ENCODE data around the gene ABCB11.
"Not testable (repeated sequence)": the region's sequence is repeated elsewhere in the genome, so short reads cannot be mapped to it uniquely, and the experiment has no call there.

ABCB11 gene

GRCh38 chr2:169031202-169031601, at the start of gene ABCB11:
Gene ABCB11, minus strand, starts transcription at chr2:169031324. Its CDS starts 13,199 bp downstream, at chr2:169018125.
- DNase-seq (ENCODE audit: low spot score), result no peak

DNA sequence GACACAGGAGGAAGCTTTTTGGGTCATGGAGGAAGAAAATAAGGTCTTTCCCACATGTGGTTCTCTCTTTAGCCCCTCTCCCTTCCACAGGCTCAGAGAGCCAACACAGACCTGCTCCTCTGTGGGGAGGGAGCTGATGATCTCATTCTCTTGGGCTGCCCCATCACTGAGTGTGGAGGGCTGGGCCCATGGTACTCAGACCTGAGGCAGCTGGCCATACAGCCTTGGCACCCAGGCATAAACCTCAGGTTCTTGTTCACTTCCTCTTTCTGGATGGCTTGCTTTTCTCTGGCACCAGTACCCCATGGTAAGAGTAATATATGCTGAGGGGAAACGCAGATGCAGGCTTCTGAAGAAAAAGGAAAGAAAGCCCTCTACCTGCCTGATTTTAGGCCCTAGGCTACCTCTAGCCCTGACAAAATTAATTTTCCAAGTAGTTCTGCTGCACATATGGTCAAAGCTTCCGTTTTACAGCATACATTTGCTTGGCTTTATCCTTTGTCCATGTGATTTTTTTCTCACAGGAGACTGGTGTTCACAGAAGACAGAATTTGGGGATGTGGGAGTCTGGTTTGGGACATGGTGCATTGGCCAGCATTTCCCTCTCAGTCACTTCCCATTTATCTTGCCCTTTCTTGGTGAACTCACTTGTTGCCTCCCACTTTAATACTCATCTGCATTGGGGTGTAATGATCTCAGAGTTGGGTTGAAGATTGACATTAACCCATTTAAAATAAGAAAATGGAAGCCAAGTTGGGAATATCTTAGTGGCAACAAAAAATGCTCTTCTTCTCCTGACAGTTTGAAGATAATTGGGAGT, 49.3 kb upstream of the ABCB11 start:
- DNase-seq (ENCODE audit: low spot score), result no peak

- no peak for DNase-seq (ENCODE audit: low spot score)
Measured at GRCh38 chr2:169077674-169078240, 46.6 kb upstream of the ABCB11 start.

GRCh38 chr2:169073963-169074751, 43.0 kb upstream of the ABCB11 start:
- no peak for DNase-seq (ENCODE audit: low spot score)

- no peak for DNase-seq (ENCODE audit: low spot score)
Measured at GRCh38 chr2:169073211-169073962, 42.3 kb upstream of the ABCB11 start.

DNA sequence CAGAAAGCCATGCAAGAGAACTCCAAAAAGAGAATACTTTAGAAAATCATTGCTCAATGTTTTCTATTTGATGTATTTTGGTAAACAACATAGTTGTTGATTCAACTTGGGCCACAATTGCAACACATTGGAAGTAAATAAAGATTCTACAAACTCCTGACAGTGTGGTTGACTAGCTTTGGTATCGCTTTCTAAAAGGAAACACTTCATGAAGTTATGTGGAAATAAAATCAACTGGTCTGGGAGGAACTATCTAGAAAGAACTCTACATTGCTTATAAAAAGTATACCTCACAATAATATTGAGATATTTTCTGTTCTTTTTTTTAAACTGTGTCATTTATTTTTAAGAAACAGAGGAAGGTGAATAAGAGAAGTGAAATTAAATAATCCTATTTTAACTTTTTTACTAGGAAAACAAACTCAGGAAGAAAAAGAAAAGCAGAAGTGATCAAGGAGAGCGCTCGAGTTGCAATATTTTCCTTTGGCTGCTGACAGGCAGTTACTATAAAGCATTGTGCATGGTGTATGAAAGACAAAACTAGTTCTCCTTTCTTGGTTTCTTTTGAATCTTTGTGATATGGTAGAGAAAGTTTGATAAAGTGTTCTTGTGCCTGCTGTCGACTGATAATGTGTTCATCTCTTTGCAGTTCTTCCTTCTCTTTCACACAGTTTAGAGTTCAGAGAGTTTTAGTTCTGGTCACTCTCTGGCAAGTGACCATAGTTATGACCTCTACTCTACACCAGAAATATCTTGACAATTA, 41.2 kb upstream of the ABCB11 start:
- DNase-seq (ENCODE audit: low spot score), result no peak

DNA sequence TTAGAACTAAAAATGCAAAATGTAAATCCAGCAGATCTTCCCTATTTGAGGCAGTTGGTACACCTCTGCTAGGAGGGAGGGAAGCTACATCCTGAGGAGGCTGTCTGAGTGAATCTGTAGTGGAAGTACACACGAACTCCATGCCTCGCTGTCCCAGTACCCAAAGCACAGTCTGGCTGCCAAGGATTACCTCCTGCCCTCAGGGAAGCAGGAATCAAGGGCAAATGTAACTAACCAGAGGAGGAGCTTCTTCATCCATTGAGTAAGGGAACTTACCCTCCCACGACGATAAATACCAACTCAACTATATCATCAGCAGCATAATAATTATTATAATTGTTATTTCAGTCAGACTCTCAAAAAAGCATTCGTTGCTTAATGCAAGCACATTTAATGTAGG, 40.3 kb upstream of the ABCB11 start:
- DNase-seq (ENCODE audit: low spot score), result no peak

GRCh38 chr2:169069833-169070232, 38.7 kb upstream of the ABCB11 start:
- DNase-seq (ENCODE audit: low spot score), result no peak

DNA sequence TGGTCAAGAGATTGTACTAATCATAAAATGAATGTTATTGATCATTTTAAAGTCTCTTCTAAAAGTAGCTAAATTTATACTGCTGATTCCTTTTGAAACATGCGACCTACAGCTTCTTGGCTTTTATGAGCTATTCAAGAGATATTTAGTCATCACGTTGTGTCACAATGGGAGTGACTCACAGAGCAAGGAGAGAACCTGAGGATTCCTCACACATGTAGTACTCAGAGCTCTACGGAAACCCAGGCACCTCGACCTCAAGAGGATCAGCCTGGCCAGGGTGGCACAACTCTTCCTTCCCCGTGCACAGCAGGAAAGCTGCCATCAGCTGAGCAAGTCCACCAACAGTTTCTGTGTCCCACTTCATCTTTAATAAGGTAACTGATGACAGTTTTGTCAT, 38.2 kb upstream of the ABCB11 start, which contains the start of gene DHRS9:
TSS of gene DHRS9 (plus strand) at position 223 of the 400 bp plus-strand sequence. CDS start 12,019 bp downstream, outside the sequence.
- DNase-seq (ENCODE audit: low spot score), result no peak

DNA sequence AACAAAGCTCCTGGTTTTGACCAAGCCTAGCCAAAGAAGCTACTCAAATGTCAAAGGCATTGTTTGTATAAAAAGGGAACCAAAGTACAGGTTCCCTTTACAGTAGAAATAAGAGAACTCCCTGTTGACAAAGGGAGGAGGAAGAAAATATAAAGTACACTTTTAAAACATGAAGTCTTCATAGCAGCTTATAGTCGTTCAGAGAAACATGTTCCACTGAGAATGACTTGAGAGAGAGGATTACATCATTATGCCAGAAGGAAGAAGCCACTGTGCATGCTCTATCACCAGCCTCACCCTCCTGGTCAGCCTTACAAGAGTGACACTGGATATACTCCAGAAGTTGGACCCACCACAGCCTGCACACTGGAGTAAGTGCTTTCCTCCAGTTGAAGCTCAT, 35.8 kb upstream of the ABCB11 start:
- DNase-seq (ENCODE audit: low spot score), result no peak

GRCh38 chr2:169065864-169066517, 34.9 kb upstream of the ABCB11 start:
- no peak for DNase-seq (ENCODE audit: low spot score)

GRCh38 chr2:169065422-169065821, 34.3 kb upstream of the ABCB11 start:
- no peak for DNase-seq (ENCODE audit: low spot score)

DNA sequence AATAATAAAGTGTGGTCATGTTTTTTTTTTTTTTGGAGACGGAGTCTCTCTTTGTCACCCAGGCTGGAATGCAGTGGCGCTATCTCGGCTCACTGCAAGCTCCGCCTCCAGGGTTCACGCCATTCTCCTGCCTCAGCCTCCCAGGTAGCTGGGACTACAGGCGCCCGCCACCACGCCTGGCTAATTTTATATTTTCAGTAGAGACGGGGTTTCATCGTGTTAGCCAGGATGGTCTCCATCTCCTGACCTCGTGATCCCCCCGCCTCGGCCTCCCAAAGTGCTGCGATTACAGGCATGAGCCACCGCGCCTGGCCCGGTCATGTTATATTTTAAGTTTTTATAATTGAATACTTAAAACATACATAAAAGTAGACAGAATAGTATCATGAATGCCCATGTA, 33.1 kb upstream of the ABCB11 start:
- DNase-seq (ENCODE audit: low spot score), result not testable (repeated sequence)

DNA sequence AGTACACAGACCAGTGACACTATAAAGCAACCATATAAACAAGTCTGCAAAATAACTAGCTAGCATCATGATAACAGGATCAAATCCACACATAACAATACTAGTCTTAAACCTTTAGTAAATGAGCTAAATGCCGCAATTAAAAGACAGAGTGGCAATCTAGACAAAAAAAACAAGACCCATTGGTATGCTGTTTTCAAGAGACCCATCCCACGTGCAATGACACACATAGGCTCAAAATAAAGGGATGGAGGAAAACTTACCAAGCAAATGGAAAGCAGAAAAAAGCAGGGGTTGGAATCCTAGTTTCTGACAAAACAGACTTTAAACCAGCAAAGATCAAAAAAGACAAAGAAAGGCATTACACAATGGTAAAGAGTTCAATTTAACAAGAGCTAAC, 23.5 kb upstream of the ABCB11 start:
- not testable (repeated sequence) for DNase-seq (ENCODE audit: low spot score)

DNA sequence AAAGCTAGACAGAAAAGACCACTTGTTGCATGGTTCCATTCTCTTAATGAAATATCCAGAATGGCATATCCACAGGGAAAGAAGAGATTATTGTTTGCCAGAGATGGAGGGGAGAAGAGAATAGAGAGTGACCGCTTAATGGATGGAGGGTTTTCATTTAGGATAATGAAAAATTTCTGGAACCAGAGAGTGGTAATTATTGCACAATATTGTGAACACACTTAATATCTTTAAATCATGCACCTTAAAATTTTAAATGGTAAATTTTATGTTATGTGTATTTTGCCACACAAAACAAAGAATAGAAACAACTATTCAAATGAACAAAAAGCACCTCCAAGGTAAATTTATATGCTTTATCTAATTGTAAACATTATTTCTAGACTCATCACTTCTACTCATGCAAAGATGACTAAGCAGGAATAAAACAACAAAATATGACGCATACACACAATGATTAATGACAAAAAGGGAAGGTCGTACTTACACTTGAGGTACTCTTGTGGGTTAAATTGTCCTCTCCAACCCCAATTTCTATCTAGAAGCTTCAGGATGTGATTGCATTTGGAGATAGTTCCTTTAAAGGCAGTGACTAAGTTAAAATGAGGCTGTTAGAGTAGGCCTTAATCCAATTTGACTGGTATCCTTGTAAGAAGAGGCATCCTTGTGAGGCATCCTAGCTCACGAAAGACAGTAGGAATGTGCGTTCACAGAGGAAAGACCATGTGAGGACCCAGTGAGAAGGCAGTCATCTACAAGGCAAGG, 19.5 kb upstream of the ABCB11 start:
- DNase-seq (ENCODE audit: low spot score), result no peak

- no peak for DNase-seq (ENCODE audit: low spot score)
Measured at GRCh38 chr2:169049142-169049541, 18.0 kb upstream of the ABCB11 start.

GRCh38 chr2:169047256-169048250, 16.4 kb upstream of the ABCB11 start:
- DNase-seq (ENCODE audit: low spot score), result no peak

DNA sequence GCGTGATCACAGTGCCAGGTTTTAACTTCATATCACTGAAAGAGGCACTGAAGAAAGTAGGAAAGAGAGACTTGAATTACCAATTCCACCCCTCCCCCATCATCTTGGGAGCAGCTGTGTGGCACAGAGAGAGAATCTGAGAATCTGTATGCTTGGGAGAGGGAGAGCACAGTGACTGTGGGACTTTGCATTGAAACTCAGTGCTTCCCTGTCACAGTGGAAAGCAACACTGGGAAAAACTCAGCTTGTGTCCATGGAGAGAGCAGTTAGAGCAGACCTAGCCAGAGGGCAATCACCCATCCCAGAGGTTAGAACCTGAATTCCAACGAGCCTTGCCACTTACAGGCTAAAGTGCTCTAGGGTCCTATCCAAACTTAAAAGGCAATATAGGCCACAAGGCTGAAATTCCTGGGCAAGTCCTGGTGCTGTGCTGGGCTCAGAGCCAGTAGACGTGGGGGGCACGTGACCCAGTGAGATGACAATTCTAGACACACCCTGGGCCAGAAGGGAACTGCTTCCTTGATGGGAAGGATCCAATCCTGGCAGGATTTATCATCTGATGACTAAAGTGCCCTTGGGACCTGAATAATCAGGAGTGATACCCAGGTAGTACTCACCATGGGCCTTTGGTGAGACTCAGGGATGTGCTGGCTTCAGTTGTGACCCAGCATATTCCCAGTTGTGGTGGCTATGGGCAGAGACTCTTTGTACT, 15.5 kb upstream of the ABCB11 start:
- no peak for DNase-seq (ENCODE audit: low spot score)

Measured in globus pallidus (tissue), 1 donor.